Endothelial cell of umbilical vein (primary cell): ENCODE data around the gene GSK3A. TPM values are rescaled to one million over a fixed set of nuclear protein-coding genes. Genes with fewer than 3 reads are reported as not detected.

ENCODE experiments used
- BruUV-seq: library from RNA; stranded (reverse); fragments of 400-500 nt; replicated peaks from 2 replicates; lab custom pipeline; 2021; lab: Mats Ljungman, UMichigan
- CTCF ChIA-PET: fragments of 300-600, 350-600 bp; sonication (Branson Sonifier 250); formaldehyde crosslinking; loops from one replicate; lab custom pipeline; 2021; ENCODE audit warnings: antibody characterized with exemption, inconsistent platforms; lab: Charles Lee
- POLR2A ChIA-PET: fragments of 300-600, 350-600 bp; sonication (Branson Sonifier 250); formaldehyde crosslinking; loops from one replicate; lab custom pipeline; 2021; ENCODE audit warnings: antibody characterized with exemption, inconsistent platforms; lab: Charles Lee
- DNase-seq: peaks from one replicate; pipeline ENCODE4 v3.0.0-alpha.2; 2011; ENCODE audit warnings: low read depth, low spot score
- FAIRE-seq: peaks from 2 replicates; lab custom pipeline; 2011; peaks lifted over from hg19 to GRCh38; lab: Jason Lieb, UNC
- H2AFZ ChIP-seq: 2 replicates; pipeline ENCODE4 v1.6.0; 2012; ENCODE audit warnings: low read depth, low read length, control low read depth, inconsistent platforms
- H3K27ac ChIP-seq: 2 replicates; pipeline ENCODE4 v1.5.1; 2011; ENCODE audit warnings: low read depth, mild to moderate bottlenecking, control low read depth, low read length, moderate library complexity; ENCODE audit not compliant: insufficient read depth
- H3K27me3 ChIP-seq, 2 experiments: 2 replicates each; pipeline versions ENCODE4 v1.6.0 to v1.6.1; 2011; ENCODE audit warnings: low read length in 2 of 2, mixed read lengths in 1 of 2; ENCODE audit not compliant: control insufficient read depth in 2 of 2, insufficient read depth in 2 of 2
- H3K36me3 ChIP-seq, 2 experiments: 2 replicates in 1 of 2; 3 replicates in 1 of 2; pipeline ENCODE4 v1.5.1; 2011; ENCODE audit warnings: low read length in 2 of 2, mild to moderate bottlenecking in 1 of 2, moderate library complexity in 1 of 2; ENCODE audit not compliant: control insufficient read depth in 2 of 2, insufficient read depth in 2 of 2; ENCODE audit errors: extremely low read depth in 1 of 2
- H3K4me1 ChIP-seq: 3 replicates; pipeline ENCODE4 v1.5.1; 2011; ENCODE audit warnings: mild to moderate bottlenecking, low read length; ENCODE audit not compliant: control insufficient read depth, insufficient read depth; ENCODE audit errors: extremely low read depth
- H3K4me2 ChIP-seq: 2 replicates; pipeline ENCODE4 v1.6.1; 2011; ENCODE audit warnings: low read length, control low read depth, mixed read lengths; ENCODE audit not compliant: insufficient read depth
- H3K4me3 ChIP-seq, 3 experiments: fragments of 200-600 bp in 1 of 3; sonication (generic), shearing (Covaris generic) in 1 of 3; replicated peaks in 1 of 3; 2 replicates each; pipeline ENCODE4 v1.5.1; 2011 to 2016; ENCODE audit warnings: control low read depth in 3 of 3, low read length in 3 of 3, mild to moderate bottlenecking in 2 of 3, inconsistent platforms in 1 of 3, low read depth in 1 of 3, moderate library complexity in 1 of 3; ENCODE audit not compliant: insufficient read depth in 1 of 3
- H3K79me2 ChIP-seq: 2 replicates; pipeline ENCODE4 v1.6.0; 2012; ENCODE audit warnings: low read length, inconsistent platforms; ENCODE audit not compliant: control insufficient read depth, insufficient read depth
- H3K9ac ChIP-seq: replicated peaks from 2 replicates; pipeline ENCODE3; 2011; ENCODE audit warnings: low read length, control low read depth; ENCODE audit not compliant: insufficient read depth; ENCODE audit errors: extremely low read depth
- H3K9me1 ChIP-seq: replicated peaks from 3 replicates; pipeline ENCODE4 v1.6.0; 2011; ENCODE audit warnings: mild to moderate bottlenecking, low read length; ENCODE audit not compliant: control insufficient read depth, insufficient read depth; ENCODE audit errors: extremely low read depth
- H3K9me3 ChIP-seq: replicated peaks from 2 replicates; pipeline ENCODE4 v1.5.1; 2012; ENCODE audit warnings: low read length, inconsistent platforms; ENCODE audit not compliant: control insufficient read depth, insufficient read depth
- H4K20me1 ChIP-seq: replicated peaks from 2 replicates; pipeline ENCODE3; 2011; ENCODE audit warnings: mild to moderate bottlenecking, low read length; ENCODE audit not compliant: control insufficient read depth, insufficient read depth; ENCODE audit errors: extremely low read depth
- CTCF ChIP-seq, 2 donors: IDR thresholded peaks; 1 replicate in 1 of 2; 2 replicates in 1 of 2; pipeline ENCODE4 v1.5.1; 2011; ENCODE audit warnings: low read length in 2 of 2, mild to moderate bottlenecking in 2 of 2, moderate library complexity in 2 of 2, control low read depth in 1 of 2, inconsistent platforms in 1 of 2, low read depth in 1 of 2; ENCODE audit not compliant: insufficient read depth in 1 of 2; ENCODE audit errors: extremely low read depth in 1 of 2
- FOS ChIP-seq: IDR thresholded peaks from 2 replicates; pipeline ENCODE4 v1.6.1; 2011; ENCODE audit warnings: mild to moderate bottlenecking, low read length, moderate library complexity, borderline replicate concordance; ENCODE audit not compliant: insufficient read depth
- POLR2A ChIP-seq: IDR thresholded peaks from 2 replicates; pipeline ENCODE4 v1.6.1; 2012; ENCODE audit warnings: low read depth, mild to moderate bottlenecking, control low read depth, low read length
- POLR2AphosphoS5 ChIP-seq: IDR thresholded peaks from 2 replicates; pipeline ENCODE4 v1.6.1; 2012; ENCODE audit warnings: low read depth, mild to moderate bottlenecking, control low read depth, low read length, moderate library complexity; ENCODE audit not compliant: insufficient read depth
- dilution Hi-C: fragments of 300-500 bp; cut with MboI; formaldehyde crosslinking; loops from one replicate; pipeline ENCODE4 v1.15.0; 2019; ENCODE audit warnings: low sequenced_read_pairs; ENCODE audit not compliant: extremely low pct_ligation_motif_present
- intact Hi-C: fragments of 100-400 bp; cut with micrococcal nuclease; formaldehyde crosslinking; loops from one replicate; pipeline ENCODE4 v1.10.0; 2022
- polyA plus RNA-seq, 4 experiments: library from polyadenylated mRNA; depleted of rRNA in 3 of 4; stranded (reverse) in 3 of 4; unstranded in 1 of 4; fragments of >200 nt; gene quantifications; 2 replicates each; pipeline versions ENCODE4 v1.2.1 to v1.2.3, GENCODE V29; 2011 to 2012; ENCODE audit warnings: missing spikeins in 1 of 4
- total RNA-seq: library from RNA; stranded (reverse); gene quantifications from 2 replicates; pipeline ENCODE4 v1.2.3, GENCODE V29; 2021

Gene GSK3A
- total and polyA plus RNA-seq, 2 donors (not counting 3 experiments of a cell fraction or from before 2014, with no cell fraction given) = 49.5 to 73.7 TPM

GRCh38 chr19:42246922-42247639 lies 4.7 kb upstream of the GSK3A start:
- H3K9me3 ChIP-seq = no peaks in the 10 kb centered on the region
- peaks cover 7 to 27% of the 10 kb centered on the region in 2 experiments for H3K36me3 ChIP-seq
- H3K9me1 ChIP-seq = no peaks in the 10 kb centered on the region
- peaks cover 40% of the 10 kb centered on the region for H3K4me1 ChIP-seq
- ChIA-PET POLR2A (interaction anchor here (1.1 to 1.2 kb wide), 2 partner anchors 32 to 33 kb away, joined by 5 to 9 read pairs; no protein-coding TSS in a partner anchor), CTCF (interaction anchor here (1.1 to 11.8 kb wide), 14 partner anchors 9 to 187 kb away, joined by 3 to 365 read pairs (median 10); partner anchors contain the start of genes CIC, ERF and POU2F2)
- FAIRE-seq (peak; percentile 71), DNase-seq (no peak)
- H4K20me1 ChIP-seq = no peaks in the 10 kb centered on the region
- no peak overlapping the region for H2AFZ ChIP-seq
- dilution Hi-C loops = no loop called here
- no peaks in the 10 kb centered on the region for H3K27me3 ChIP-seq
- no peak overlapping the region for H3K27ac ChIP-seq
- intact Hi-C loops = loop anchor here (1.0 kb wide), 1 partner anchor 49 kb away; no protein-coding TSS in a partner anchor
- H3K4me3 ChIP-seq = no peak overlapping the region
- peak; percentile 19 for TF ChIP-seq POLR2AphosphoS5
- peak; percentile 23 for TF ChIP-seq POLR2A
- no peak for TF ChIP-seq CTCF (IDR thresholded peaks at IDR 0.05; ENCODE audit: extremely low read depth in 1 of 2, insufficient read depth in 1 of 2, low read depth in 1 of 2, low read length in 2 of 2)
- no peak for TF ChIP-seq FOS
- BruUV-seq = no TSS peak
- no peak overlapping the region for H3K9ac ChIP-seq
- H3K79me2 ChIP-seq = peaks cover 28% of the 10 kb centered on the region
- H3K4me2 ChIP-seq = no peak overlapping the region
